H1 (cell line): Measurements from ENCODE around the gene TFR2. TPM values are rescaled to one million over a fixed set of nuclear protein-coding genes. Genes with fewer than 3 reads are reported as not detected.

Source experiments
- CTCF ChIA-PET: fragments of 300-600 bp; sonication (Branson Sonifier 250); formaldehyde crosslinking; loops from one replicate; lab custom pipeline; 2021; ENCODE audit not compliant: partially characterized antibody; lab: Charles Lee
- POLR2A ChIA-PET: fragments of 300-600 bp; sonication (Branson Sonifier 250); formaldehyde crosslinking; loops from one replicate; lab custom pipeline; 2021; ENCODE audit warnings: inconsistent platforms; ENCODE audit not compliant: partially characterized antibody; lab: Charles Lee
- DNase-seq, 2 experiments: peaks; one replicate each; pipeline versions ENCODE4 v3.0.0 to v3.0.0-alpha.2; 2010 to 2022; ENCODE audit warnings: low spot score in 2 of 2, low read depth in 1 of 2, mixed read lengths in 1 of 2
- FAIRE-seq: peaks from 2 replicates; lab custom pipeline; 2011; peaks lifted over from hg19 to GRCh38; lab: Jason Lieb, UNC
- H2AFZ ChIP-seq: 2 replicates; pipeline ENCODE4 v1.8.1; 2012; ENCODE audit warnings: low read length, inconsistent platforms
- H2AK5ac ChIP-seq: 2 replicates; pipeline ENCODE4 v1.6.1; 2013; ENCODE audit warnings: low read depth, low read length
- H2BK120ac ChIP-seq: replicated peaks from 2 replicates; pipeline ENCODE3; 2013; ENCODE audit warnings: low read depth, low read length, inconsistent platforms
- H2BK12ac ChIP-seq: 2 replicates; pipeline ENCODE4 v1.6.1; 2013; ENCODE audit warnings: low read depth, low read length
- H2BK15ac ChIP-seq: 2 replicates; pipeline ENCODE4 v1.6.1; 2013; ENCODE audit warnings: low read length
- H2BK20ac ChIP-seq: 2 replicates; pipeline ENCODE4 v1.6.1; 2013; ENCODE audit warnings: low read length
- H2BK5ac ChIP-seq: 2 replicates; pipeline ENCODE4 v1.6.1; 2013; ENCODE audit warnings: low read depth, low read length
- H3K14ac ChIP-seq: 2 replicates; pipeline ENCODE4 v1.6.1; 2013; ENCODE audit warnings: inconsistent platforms; ENCODE audit not compliant: insufficient read length
- H3K18ac ChIP-seq: 2 replicates; pipeline ENCODE4 v1.6.1; 2013; ENCODE audit warnings: low read length; ENCODE audit errors: extremely low read depth
- H3K23ac ChIP-seq: 2 replicates; pipeline ENCODE4 v1.6.1; 2013; ENCODE audit warnings: inconsistent platforms; ENCODE audit not compliant: insufficient read length
- H3K23me2 ChIP-seq: 2 replicates; pipeline ENCODE4 v1.6.1; 2013; ENCODE audit warnings: low read depth, low read length
- H3K27ac ChIP-seq: 2 replicates; pipeline ENCODE4 v1.6.1; 2011; ENCODE audit warnings: low read depth, low read length, inconsistent platforms
- H3K27me3 ChIP-seq, 4 experiments: replicated peaks in 1 of 4; 1 replicate in 1 of 4; 2 replicates in 3 of 4; pipeline versions ENCODE4 v1.6.1 to v1.8.1; 2011 to 2013; ENCODE audit warnings: low read length in 3 of 4, mild to moderate bottlenecking in 3 of 4, inconsistent platforms in 2 of 4, mixed read lengths in 2 of 4, moderate library complexity in 1 of 4; ENCODE audit not compliant: control insufficient read depth in 3 of 4, insufficient read depth in 3 of 4; ENCODE audit errors: extremely low read depth in 1 of 4
- H3K36me3 ChIP-seq, 4 experiments: 2 replicates each; pipeline versions ENCODE4 v1.6.1 to v1.8.1; 2011 to 2013; ENCODE audit warnings: mild to moderate bottlenecking in 4 of 4, low read length in 3 of 4, moderate library complexity in 2 of 4, control low read depth in 1 of 4, inconsistent platforms in 1 of 4; ENCODE audit not compliant: insufficient read depth in 4 of 4, control insufficient read depth in 2 of 4
- H3K4ac ChIP-seq: replicated peaks from 2 replicates; pipeline ENCODE3; 2013; ENCODE audit warnings: low read length, low read depth, mixed read lengths, inconsistent platforms; ENCODE audit not compliant: insufficient read length
- H3K4me1 ChIP-seq, 4 experiments: replicated peaks in 1 of 4; 1 replicate in 1 of 4; 2 replicates in 3 of 4; pipeline versions ENCODE4 v1.6.1 to v1.8.1; 2011 to 2013; ENCODE audit warnings: low read length in 3 of 4, inconsistent platforms in 2 of 4, mixed read lengths in 1 of 4; ENCODE audit not compliant: insufficient read depth in 4 of 4, control insufficient read depth in 3 of 4
- H3K4me2 ChIP-seq, 2 experiments: 2 replicates each; pipeline versions ENCODE4 v1.6.1 to v1.8.1; 2011 to 2013; ENCODE audit warnings: low read depth in 2 of 2, low read length in 2 of 2, control low read depth in 1 of 2, inconsistent platforms in 1 of 2, mild to moderate bottlenecking in 1 of 2; ENCODE audit not compliant: insufficient read depth in 1 of 2
- H3K4me3 ChIP-seq, 4 experiments: fragments of 200-600, 300-600 bp in 1 of 4; sonication (generic), shearing (Covaris generic), sonication (Bioruptor Twin) in 1 of 4; 2 replicates each; pipeline versions ENCODE4 v1.5.1 to v1.8.1; 2011 to 2016; ENCODE audit warnings: low read length in 4 of 4, low read depth in 3 of 4, control low read depth in 2 of 4, inconsistent platforms in 2 of 4, mild to moderate bottlenecking in 2 of 4, mixed read lengths in 1 of 4, moderate library complexity in 1 of 4; ENCODE audit not compliant: insufficient read depth in 2 of 4; ENCODE audit errors: extremely low read depth in 1 of 4
- H3K56ac ChIP-seq: replicated peaks from 2 replicates; pipeline ENCODE3; 2013; ENCODE audit warnings: low read depth, mild to moderate bottlenecking, mixed read lengths, low read length, inconsistent platforms; ENCODE audit not compliant: insufficient read length
- H3K79me1 ChIP-seq: 2 replicates; pipeline ENCODE4 v1.6.1; 2013; ENCODE audit warnings: low read depth, low read length, control low read depth
- H3K79me2 ChIP-seq, 2 experiments: 2 replicates each; pipeline versions ENCODE4 v1.6.1 to v1.8.1; 2012 to 2013; ENCODE audit warnings: low read length in 2 of 2, mild to moderate bottlenecking in 2 of 2, inconsistent platforms in 1 of 2; ENCODE audit not compliant: insufficient read depth in 2 of 2, control insufficient read depth in 1 of 2
- H3K9ac ChIP-seq, 4 experiments: replicated peaks in 1 of 4; 1 replicate in 1 of 4; 2 replicates in 3 of 4; pipeline versions ENCODE4 v1.6.1 to v1.8.1; 2011 to 2013; ENCODE audit warnings: low read depth in 3 of 4, low read length in 3 of 4, control low read depth in 2 of 4, mild to moderate bottlenecking in 2 of 4, moderate library complexity in 2 of 4, inconsistent platforms in 1 of 4; ENCODE audit errors: extremely low read depth in 1 of 4
- H3K9me3 ChIP-seq, 2 experiments: 2 replicates each; pipeline versions ENCODE4 v1.6.1 to v1.8.1; 2012 to 2013; ENCODE audit warnings: mild to moderate bottlenecking in 2 of 2, moderate library complexity in 2 of 2, control low read depth in 1 of 2, inconsistent platforms in 1 of 2, low read depth in 1 of 2, low read length in 1 of 2, mixed read lengths in 1 of 2; ENCODE audit not compliant: insufficient read depth in 2 of 2
- H4K20me1 ChIP-seq, 2 experiments: replicated peaks in 1 of 2; 2 replicates each; pipeline versions ENCODE3 to v1.8.1; 2011 to 2013; ENCODE audit warnings: inconsistent platforms in 2 of 2, low read length in 2 of 2, mild to moderate bottlenecking in 1 of 2; ENCODE audit not compliant: insufficient read depth in 2 of 2, control insufficient read depth in 1 of 2
- H4K5ac ChIP-seq: 2 replicates; pipeline ENCODE4 v1.6.1; 2013; ENCODE audit warnings: low read length, low read depth, mixed read lengths, inconsistent platforms; ENCODE audit not compliant: insufficient read length
- H4K8ac ChIP-seq: 2 replicates; pipeline ENCODE4 v1.8.0; 2013; ENCODE audit warnings: mild to moderate bottlenecking, moderate library complexity, low read length, inconsistent platforms; ENCODE audit not compliant: insufficient read depth; ENCODE audit errors: extremely low read depth
- H4K91ac ChIP-seq: replicated peaks from 2 replicates; pipeline ENCODE3; 2013; ENCODE audit warnings: low read length, mixed read lengths, inconsistent platforms; ENCODE audit not compliant: insufficient read length
- CTBP2 ChIP-seq: IDR thresholded peaks from 2 replicates; pipeline ENCODE4 v1.7.0; 2011; ENCODE audit warnings: borderline replicate concordance, mild to moderate bottlenecking, moderate library complexity, mixed read lengths, low read length; ENCODE audit not compliant: insufficient read depth, insufficient read length
- EP300 ChIP-seq, 2 experiments: IDR thresholded peaks; 1 replicate in 1 of 2; 2 replicates in 1 of 2; pipeline ENCODE4 v1.6.1; 2011 to 2012; ENCODE audit warnings: low read depth in 2 of 2, low read length in 2 of 2, mild to moderate bottlenecking in 2 of 2, borderline replicate concordance in 1 of 2, inconsistent platforms in 1 of 2, moderate library complexity in 1 of 2
- GABPA ChIP-seq: IDR thresholded peaks from 2 replicates; pipeline ENCODE4 v1.6.1; 2011; ENCODE audit warnings: mild to moderate bottlenecking, low read length, moderate library complexity, borderline replicate concordance; ENCODE audit not compliant: insufficient read depth
- HDAC6 ChIP-seq: IDR thresholded peaks from one replicate; pipeline ENCODE4 v1.7.1; 2012; ENCODE audit warnings: low read depth, mild to moderate bottlenecking, inconsistent platforms, low read length, moderate library complexity
- MAX ChIP-seq: IDR thresholded peaks from 2 replicates; pipeline ENCODE4 v1.6.1; 2012; ENCODE audit warnings: inconsistent platforms
- POLR2A ChIP-seq, 2 experiments: IDR thresholded peaks; 1 replicate in 1 of 2; 2 replicates in 1 of 2; pipeline ENCODE4 v1.6.1; 2011; ENCODE audit warnings: low read depth in 2 of 2, low read length in 2 of 2, mild to moderate bottlenecking in 2 of 2; ENCODE audit errors: control extremely low read depth in 1 of 2
- POU5F1 ChIP-seq: IDR thresholded peaks from 2 replicates; pipeline ENCODE4 v1.6.1; 2011; ENCODE audit warnings: low read depth, mild to moderate bottlenecking, low read length, moderate library complexity
- RFX5 ChIP-seq: IDR thresholded peaks from 2 replicates; pipeline ENCODE4 v1.6.1; 2011; ENCODE audit warnings: low read depth, low read length, improper control_type of control experiment, borderline replicate concordance
- SIX5 ChIP-seq: IDR thresholded peaks from 2 replicates; pipeline ENCODE4 v1.6.1; 2011; ENCODE audit warnings: mild to moderate bottlenecking, low read depth, low read length
- ZNF274 ChIP-seq: IDR thresholded peaks from 2 replicates; pipeline ENCODE4 v1.7.0; 2012; ENCODE audit warnings: low read length, borderline replicate concordance; ENCODE audit errors: extremely low read depth
- WGBS, 2 experiments: shearing (Covaris generic) in 1 of 2; methylation state at CpG; one replicate each; pipeline versions ENCODE4 v1.1.6 to v1.1.7; 2013 to 2015; ENCODE audit warnings: low lambda C conversion rate in 2 of 2, mixed read lengths in 2 of 2, inconsistent platforms in 1 of 2, low coverage in 1 of 2, missing lambda C conversion rate in 1 of 2; ENCODE audit not compliant: insufficient replicate concordance in 2 of 2, insufficient coverage in 1 of 2, insufficient read length in 1 of 2; ENCODE audit errors: extremely low coverage in 1 of 2, missing lambda C conversion rate in 1 of 2; 5-methylcytosine and 5-hydroxymethylcytosine counted together
- polyA plus RNA-seq, 7 experiments: library from polyadenylated mRNA; depleted of rRNA in 3 of 7; stranded (reverse) in 5 of 7; unstranded in 2 of 7; fragments of >200 nt in 5 of 7; fragments of 200-250 nt in 2 of 7; gene quantifications; 1 replicate in 5 of 7; 2 replicates in 1 of 7; 4 replicates in 1 of 7; pipeline versions ENCODE4 v1.2.1 to v1.2.3, GENCODE V29; 2011 to 2013; ENCODE audit warnings: missing spikeins in 2 of 7, mixed read lengths in 2 of 7
- total RNA-seq: library from RNA; stranded (reverse); fragmentation: NEBNext Ultra II Directional; extraction: Animal tissue kit (Norgen Biotek cat#: 25700); gene quantifications from 2 replicates; pipeline ENCODE4 v1.2.1, GENCODE V29; 2021

Gene TFR2
- total and polyA plus RNA-seq, 2 of the 8 experiments (the other 6 are each of a cell fraction or from before 2014, with no cell fraction given), result 4.6 to 5.7 TPM

- Histone ChIP-seq H3K4me1 (peaks cover 0 to 22% (median 13%) of the 10 kb centered on the region in 4 experiments; a peak in 6 of 7 replicates), H3K9ac (peak overlapping the region in 1 of 4 experiments; percentile 31; a peak in 1 of 7 replicates), H2AK5ac (0 out of 2 replicates have a peak overlapping the region, but pooled peaks have one; percentile 56), H3K14ac (no peak overlapping the region), H3K79me1 (peaks cover 5% of the 10 kb centered on the region), H3K27me3 (peaks cover 0 to 2% (median 0%) of the 10 kb centered on the region in 4 experiments; a peak in 1 of 7 replicates), H3K36me3 (peaks cover 15 to 26% (median 18%) of the 10 kb centered on the region in 4 experiments), H3K23me2 (peaks cover 17% of the 10 kb centered on the region), H3K4me3 (peak overlapping the region in 2 of 4 experiments; percentile 4 to 80; a peak in 4 of 8 replicates), H4K91ac (peak overlapping the region; percentile 12), H2AFZ (no peak overlapping the region), H3K27ac (peak overlapping the region; percentile 29), H4K8ac (no peak overlapping the region), H3K56ac (no peak overlapping the region), H2BK5ac (peak overlapping the region; percentile 76; the same call in 1 of the 2 replicates), H3K18ac (no peak overlapping the region), H2BK15ac (no peak overlapping the region), H4K5ac (no peak overlapping the region), H2BK12ac (peak overlapping the region; percentile 30; the same call in 1 of the 2 replicates), H2BK20ac (no peak overlapping the region), H4K20me1 (peaks cover 2 to 14% of the 10 kb centered on the region in 2 experiments), H3K23ac (no peak overlapping the region), H3K4me2 (peak overlapping the region; percentile 75 to 92), H3K9me3 (no peaks in the 10 kb centered on the region), H3K79me2 (peaks cover 0 to 11% of the 10 kb centered on the region in 2 experiments; a peak in 1 of 4 replicates), H3K4ac (no peak overlapping the region), H2BK120ac (no peak overlapping the region)
- CTCF ChIA-PET, result interaction anchor here (0.6 to 11.4 kb wide), 17 partner anchors 11 to 1820 kb away, joined by 3 to 171 read pairs (median 4); partner anchors contain the start of genes POP7 and SAP25
- WGBS, 2 experiments, result 79% methylated on average over 23 of the region's 23 CpGs; no CpG with 5 or more reads in 1 of the 2 experiments
- FAIRE-seq, result no peak
- DNase-seq, result no peak
- POLR2A ChIA-PET, result interaction anchor here (1.0 to 10.0 kb wide), 13 partner anchors 9 to 154 kb away, joined by 3 to 172 read pairs (median 4); partner anchors contain the start of genes PCOLCE, PPP1R35, SAP25 and ZCWPW1
- TF ChIP-seq POU5F1 (no peak), HDAC6 (no peak), RFX5 (no peak), EP300 (IDR thresholded peaks at IDR 0.05; ENCODE audit: borderline replicate concordance in 1 of 2, low read depth in 2 of 2, low read length in 2 of 2) (no peak), ZNF274 (no peak), GABPA (no peak), SIX5 (no peak), MAX (no peak), CTBP2 (no peak), POLR2A (IDR thresholded peaks at IDR 0.05; ENCODE audit: control extremely low read depth in 1 of 2, low read depth in 2 of 2, low read length in 2 of 2) (no peak)
These were observed 58.0 kb downstream of the TFR2 start for GRCh38 chr7:100583132-100584053.
